ENCODE results near the gene NDOR1. TPM values are rescaled to one million over a fixed set of nuclear protein-coding genes. Genes with fewer than 3 reads are reported as not detected.

NDOR1 gene
- total RNA-seq, 1 donor from 2014 or later, result 42.4 TPM

DNA sequence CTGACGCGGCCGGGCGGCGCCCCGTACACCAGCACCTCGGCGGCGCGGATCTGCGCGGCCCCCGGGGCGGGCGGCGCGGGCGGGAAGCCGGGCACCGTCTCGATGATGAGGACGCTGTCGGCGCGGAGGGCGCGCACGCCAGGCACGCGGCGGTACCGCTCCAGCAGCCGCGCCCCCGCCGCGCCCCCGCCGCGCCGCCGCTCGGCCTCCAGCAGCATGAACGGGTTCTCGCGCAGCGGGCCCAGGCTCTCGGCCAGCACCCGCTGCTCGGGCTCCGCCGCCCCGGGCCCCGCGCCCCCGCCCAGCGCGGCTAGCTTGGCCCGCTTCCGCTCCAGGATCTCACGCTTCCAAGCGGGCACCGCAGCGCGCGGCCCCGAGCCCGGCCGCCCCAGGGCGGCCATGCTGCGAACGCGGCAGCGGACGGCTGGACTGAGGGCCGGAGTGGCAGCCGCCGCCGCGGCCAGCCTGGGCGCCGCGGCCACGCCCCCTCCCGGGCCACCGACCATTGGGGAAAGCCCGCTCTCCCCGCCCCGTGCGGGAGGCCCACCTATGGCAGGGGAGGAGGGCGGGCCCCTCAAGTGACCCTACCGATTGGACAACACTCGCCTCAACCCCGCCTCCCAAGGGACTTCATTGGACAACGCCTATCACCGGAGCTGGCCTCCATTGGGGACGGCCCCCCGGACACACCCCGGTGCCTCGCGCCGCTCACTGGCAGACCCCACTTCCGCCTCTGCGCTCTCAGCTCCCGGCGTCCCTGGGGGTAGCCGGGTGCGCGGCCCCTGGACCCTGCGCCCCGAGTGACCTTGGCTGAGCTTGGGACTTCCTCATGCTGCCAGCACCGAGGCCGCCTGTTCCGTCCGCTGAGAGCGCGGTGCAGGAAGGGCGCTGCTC is 4.9 kb upstream of the NDOR1 start, which contains the start of gene TPRN:
TSS of gene TPRN (minus strand) at position 431 of the 894 bp plus-strand sequence. CDS start at position 401, 30 bp downstream.
- Mint-ChIP-seq H3K4me3 (peak within 1 kb of the TSS; percentile 85), H3K27me3 (ENCODE audit: insufficient read depth) (no peaks in the 10 kb centered on the region)

DNA sequence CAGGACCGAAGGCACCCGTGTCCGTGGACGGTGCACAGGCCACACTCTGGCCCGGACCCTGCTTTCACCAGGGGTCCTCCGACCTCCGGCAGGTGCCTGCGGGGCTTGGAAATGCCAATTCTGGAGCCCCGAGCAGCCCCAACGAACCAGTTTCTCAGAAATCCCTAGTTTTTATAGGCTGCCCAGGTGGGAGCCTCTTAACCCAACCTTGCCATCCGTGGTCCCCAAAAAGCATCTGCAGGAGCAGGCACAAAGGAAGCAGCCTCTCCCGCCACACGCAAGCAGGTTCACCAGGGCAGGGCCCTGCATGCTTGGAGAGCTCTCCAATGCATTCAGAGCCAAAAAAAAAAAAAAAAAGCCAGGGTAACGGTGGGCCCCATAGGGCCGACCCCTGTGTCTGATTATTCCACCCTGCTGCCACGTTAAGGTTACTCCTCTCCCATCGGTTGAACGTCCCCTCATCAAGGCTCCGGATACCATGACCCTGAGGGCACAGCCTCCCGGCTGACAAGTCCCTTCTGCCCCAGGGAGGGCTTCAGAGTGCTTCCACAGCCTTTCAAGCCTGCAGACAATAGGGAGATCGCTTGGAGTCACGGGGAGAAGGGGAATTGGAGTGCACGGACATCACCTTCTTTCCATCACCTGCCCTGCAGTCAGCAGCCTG is 4.2 kb upstream of the NDOR1 start:
- peaks cover 6% of the 10 kb centered on the region for H3K36me3 Mint-ChIP-seq (ENCODE audit: low read depth)
- H3K27ac Mint-ChIP-seq, result peak overlapping the region; percentile 75
- no peaks in the 10 kb centered on the region for H3K9me3 Mint-ChIP-seq
- no peaks in the 10 kb centered on the region for H3K27me3 Mint-ChIP-seq (ENCODE audit: insufficient read depth)
- H3K4me1 Mint-ChIP-seq (ENCODE audit: low read depth), result peaks cover 28% of the 10 kb centered on the region
- no peak for DNase-seq (ENCODE audit: low spot score)
- H3K4me3 Mint-ChIP-seq, result peak overlapping the region; percentile 83
- intact Hi-C loops (cut with micrococcal nuclease), result no loop called here

More for the DNA sequence above, 4.9 kb upstream of the NDOR1 start, which contains the start of gene TPRN:
- Mint-ChIP-seq H3K4me1 (ENCODE audit: low read depth) (peaks cover 23% of the 10 kb centered on the region), H3K27ac (peak within 1 kb of the TSS; percentile 75), H3K36me3 (ENCODE audit: low read depth) (peaks cover 5% of the 10 kb centered on the region), H3K9me3 (no peaks in the 10 kb centered on the region)
- peak; percentile 99 for DNase-seq (ENCODE audit: low spot score)
- intact Hi-C loops (cut with micrococcal nuclease), result loop anchor here (1.0 kb wide), 6 partner anchors 12 to 71 kb away; partner anchors contain the start of genes ANAPC2, SSNA1 and TUBB4B

DNA sequence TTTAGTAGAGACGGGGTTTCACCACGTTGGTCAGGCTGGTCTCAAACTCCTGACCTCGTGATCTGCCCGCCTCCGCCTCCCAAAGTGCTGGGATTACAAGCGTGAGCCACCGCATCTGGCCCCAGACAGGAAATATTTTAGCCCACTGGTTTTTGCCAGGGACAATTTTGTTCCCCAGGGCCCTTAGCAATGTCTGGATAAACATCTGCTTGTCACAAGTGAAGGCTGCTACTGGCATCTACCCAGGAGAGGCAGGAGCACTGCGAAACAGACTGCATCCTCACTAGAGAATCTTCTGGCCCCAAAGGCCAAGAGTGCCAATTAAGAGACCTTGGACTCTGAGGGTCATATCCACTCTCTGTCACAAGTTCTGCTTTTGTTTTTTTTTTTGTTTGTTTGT is 2.5 kb upstream of the NDOR1 start:
- Mint-ChIP-seq H3K27ac (no peak overlapping the region), H3K4me3 (peak overlapping the region; percentile 11), H3K4me1 (ENCODE audit: low read depth) (peaks cover 42% of the 10 kb centered on the region), H3K27me3 (ENCODE audit: insufficient read depth) (no peaks in the 10 kb centered on the region), H3K36me3 (ENCODE audit: low read depth) (peaks cover 16% of the 10 kb centered on the region), H3K9me3 (no peaks in the 10 kb centered on the region)
- no peak for DNase-seq (ENCODE audit: low spot score)
- intact Hi-C loops (cut with micrococcal nuclease), result no loop called here

- peak overlapping the region; percentile 95 for H3K4me3 Mint-ChIP-seq
- no peaks in the 10 kb centered on the region for H3K9me3 Mint-ChIP-seq
- H3K36me3 Mint-ChIP-seq (ENCODE audit: low read depth), result peaks cover 20% of the 10 kb centered on the region
- no peaks in the 10 kb centered on the region for H3K27me3 Mint-ChIP-seq (ENCODE audit: insufficient read depth)
- peaks cover 42% of the 10 kb centered on the region for H3K4me1 Mint-ChIP-seq (ENCODE audit: low read depth)
- no peak for DNase-seq (ENCODE audit: low spot score)
- intact Hi-C loops (cut with micrococcal nuclease), result loop anchor here (1.0 to 2.0 kb wide), 4 partner anchors 16 to 54 kb away; partner anchors contain the start of genes ANAPC2, NELFB and SSNA1
- peak overlapping the region; percentile 87 for H3K27ac Mint-ChIP-seq
Observed at GRCh38 chr9:137204731-137205125, 772 bp upstream of the NDOR1 start.

GRCh38 chr9:137206602-137207001 is 1.1 kb downstream of the NDOR1 start:
- peaks cover 22% of the 10 kb centered on the region for H3K36me3 Mint-ChIP-seq (ENCODE audit: low read depth)
- H3K9me3 Mint-ChIP-seq, result no peaks in the 10 kb centered on the region
- DNase-seq (ENCODE audit: low spot score), result no peak
- peak overlapping the region; percentile 95 for H3K4me3 Mint-ChIP-seq
- no peaks in the 10 kb centered on the region for H3K27me3 Mint-ChIP-seq (ENCODE audit: insufficient read depth)
- intact Hi-C loops (cut with micrococcal nuclease), result no loop called here
- H3K4me1 Mint-ChIP-seq (ENCODE audit: low read depth), result peaks cover 38% of the 10 kb centered on the region
- peak overlapping the region; percentile 86 for H3K27ac Mint-ChIP-seq

DNA sequence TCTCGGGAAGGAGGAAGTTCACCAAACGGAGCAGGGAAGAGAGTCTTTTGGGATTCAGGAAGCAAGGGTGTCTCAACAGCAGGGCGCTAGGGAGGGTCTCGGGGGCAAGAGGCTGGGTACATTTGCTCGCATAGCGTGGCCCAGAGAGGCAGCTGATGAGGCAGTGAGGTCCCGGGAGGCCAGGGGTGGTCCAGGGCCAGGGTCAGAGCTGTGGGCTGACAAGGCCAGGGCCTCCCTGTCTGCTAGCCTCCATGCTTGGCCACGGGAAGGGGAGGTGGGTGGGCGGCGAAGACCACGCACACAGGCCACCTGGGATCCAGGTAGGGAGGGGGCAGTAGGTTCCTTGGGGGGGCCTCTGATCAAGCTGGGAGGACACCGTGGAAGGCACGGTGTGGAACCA is 6.0 kb downstream of the NDOR1 start:
- intact Hi-C loops (cut with micrococcal nuclease), result no loop called here
- H3K4me3 Mint-ChIP-seq, result no peak overlapping the region
- H3K27ac Mint-ChIP-seq, result no peak overlapping the region
- H3K27me3 Mint-ChIP-seq (ENCODE audit: insufficient read depth), result no peaks in the 10 kb centered on the region
- peaks cover 15% of the 10 kb centered on the region for H3K36me3 Mint-ChIP-seq (ENCODE audit: low read depth)
- peaks cover 12% of the 10 kb centered on the region for H3K4me1 Mint-ChIP-seq (ENCODE audit: low read depth)
- no peaks in the 10 kb centered on the region for H3K9me3 Mint-ChIP-seq
- no peak for DNase-seq (ENCODE audit: low spot score)

GRCh38 chr9:137212520-137212919 is 7.0 kb downstream of the NDOR1 start:
- H3K9me3 Mint-ChIP-seq, result no peaks in the 10 kb centered on the region
- H3K27me3 Mint-ChIP-seq (ENCODE audit: insufficient read depth), result no peaks in the 10 kb centered on the region
- no peak for DNase-seq (ENCODE audit: low spot score)
- intact Hi-C loops (cut with micrococcal nuclease), result no loop called here
- peaks cover 2% of the 10 kb centered on the region for H3K4me1 Mint-ChIP-seq (ENCODE audit: low read depth)
- H3K36me3 Mint-ChIP-seq (ENCODE audit: low read depth), result peaks cover 8% of the 10 kb centered on the region
- no peak overlapping the region for H3K27ac Mint-ChIP-seq
- H3K4me3 Mint-ChIP-seq, result no peak overlapping the region

DNA sequence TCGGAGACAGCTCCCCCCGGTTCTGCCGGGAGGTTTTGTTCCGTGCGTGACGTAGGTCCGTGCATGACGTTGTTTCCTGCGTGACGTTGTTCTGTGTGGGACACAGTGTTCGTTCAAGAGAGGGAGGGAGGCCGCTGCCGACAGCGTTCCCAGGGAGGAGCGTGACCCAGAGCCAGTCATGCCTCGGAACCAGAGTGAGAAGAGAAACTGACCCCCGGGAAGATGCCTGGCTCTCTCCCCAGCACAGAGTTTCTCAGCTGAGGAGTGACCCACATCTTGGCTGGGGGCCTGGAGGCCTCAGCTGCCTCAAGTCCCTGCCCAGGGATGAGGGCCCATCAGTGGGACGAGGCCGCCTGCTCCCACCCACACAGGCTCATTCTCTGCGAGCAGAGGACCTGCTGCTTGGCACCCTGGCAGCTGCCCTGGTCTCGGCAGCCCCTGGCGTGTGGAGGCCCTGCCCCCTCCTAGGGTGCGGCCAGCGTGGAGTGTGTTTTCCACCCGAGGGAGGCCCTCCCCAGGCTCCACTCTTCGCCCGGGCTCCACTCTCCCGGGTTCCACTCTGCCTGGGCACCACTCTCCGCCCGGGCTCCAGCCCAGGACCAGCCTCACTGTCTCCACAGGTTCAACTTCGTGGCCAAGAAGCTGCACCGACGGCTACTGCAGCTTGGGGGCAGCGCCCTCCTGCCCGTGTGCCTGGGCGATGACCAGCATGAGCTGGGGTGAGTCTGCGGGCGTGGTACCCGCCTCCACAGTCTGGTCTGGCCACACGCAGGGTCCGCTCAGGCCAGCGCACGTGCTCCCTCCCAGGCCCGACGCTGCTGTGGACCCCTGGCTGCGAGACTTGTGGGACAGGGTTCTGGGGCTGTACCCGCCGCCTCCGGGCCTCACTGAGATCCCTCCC is 7.9 kb downstream of the NDOR1 start:
- Mint-ChIP-seq H3K4me3 (no peak overlapping the region), H3K27ac (no peak overlapping the region), H3K4me1 (ENCODE audit: low read depth) (no peaks in the 10 kb centered on the region), H3K27me3 (ENCODE audit: insufficient read depth) (no peaks in the 10 kb centered on the region), H3K36me3 (ENCODE audit: low read depth) (peaks cover 7% of the 10 kb centered on the region), H3K9me3 (no peaks in the 10 kb centered on the region)
- no peak for DNase-seq (ENCODE audit: low spot score)
- intact Hi-C loops (cut with micrococcal nuclease), result no loop called here

- H3K27me3 Mint-ChIP-seq (ENCODE audit: insufficient read depth), result no peaks in the 10 kb centered on the region
- no peaks in the 10 kb centered on the region for H3K4me1 Mint-ChIP-seq (ENCODE audit: low read depth)
- DNase-seq (ENCODE audit: low spot score), result no peak
- peaks cover 3% of the 10 kb centered on the region for H3K36me3 Mint-ChIP-seq (ENCODE audit: low read depth)
- H3K9me3 Mint-ChIP-seq, result no peaks in the 10 kb centered on the region
- no peak overlapping the region for H3K27ac Mint-ChIP-seq
- intact Hi-C loops (cut with micrococcal nuclease), result no loop called here
- no peak overlapping the region for H3K4me3 Mint-ChIP-seq
Observed at GRCh38 chr9:137214620-137215019, 9.1 kb downstream of the NDOR1 start.

DNA sequence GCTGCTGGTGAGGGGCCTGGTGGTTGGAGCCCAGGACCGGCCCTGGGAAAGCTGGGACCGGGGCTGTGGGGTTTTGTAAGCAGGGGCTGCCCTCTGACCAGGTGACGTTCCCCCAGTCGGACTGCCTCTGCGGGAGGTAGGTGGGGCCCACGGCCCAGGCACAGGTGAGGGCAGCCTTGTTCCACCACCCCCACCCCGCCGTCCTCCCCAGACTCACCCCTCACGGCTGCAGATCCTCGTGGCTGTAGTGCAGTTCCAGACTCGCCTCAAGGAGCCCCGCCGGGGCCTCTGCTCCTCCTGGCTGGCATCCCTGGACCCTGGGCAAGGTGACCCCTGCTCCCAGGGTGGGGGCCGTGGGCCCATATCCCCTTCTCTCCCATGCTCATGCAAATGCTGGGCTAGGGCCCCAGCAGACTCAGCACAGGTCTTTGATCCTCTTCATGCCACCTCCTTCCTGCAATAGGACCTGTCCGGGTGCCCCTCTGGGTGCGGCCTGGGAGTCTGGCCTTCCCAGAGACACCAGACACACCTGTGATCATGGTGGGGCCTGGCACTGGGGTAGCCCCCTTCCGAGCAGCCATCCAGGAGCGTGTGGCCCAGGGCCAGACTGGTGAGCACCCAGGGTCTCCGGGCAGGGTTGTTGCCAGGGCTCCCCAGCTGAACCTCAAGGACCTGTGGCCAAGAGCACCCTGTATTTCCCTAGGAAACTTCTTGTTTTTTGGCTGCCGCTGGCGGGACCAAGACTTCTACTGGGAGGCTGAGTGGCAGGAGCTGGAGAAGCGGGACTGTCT is 9.9 kb downstream of the NDOR1 start:
- H3K4me3 Mint-ChIP-seq, result no peak overlapping the region
- peaks cover 1% of the 10 kb centered on the region for H3K36me3 Mint-ChIP-seq (ENCODE audit: low read depth)
- no peaks in the 10 kb centered on the region for H3K4me1 Mint-ChIP-seq (ENCODE audit: low read depth)
- H3K27me3 Mint-ChIP-seq (ENCODE audit: insufficient read depth), result no peaks in the 10 kb centered on the region
- intact Hi-C loops (cut with micrococcal nuclease), result no loop called here
- H3K27ac Mint-ChIP-seq, result no peak overlapping the region
- no peak for DNase-seq (ENCODE audit: low spot score)
- no peaks in the 10 kb centered on the region for H3K9me3 Mint-ChIP-seq

- H3K27ac Mint-ChIP-seq, result no peak overlapping the region
- H3K4me3 Mint-ChIP-seq, result no peak overlapping the region
- H3K27me3 Mint-ChIP-seq (ENCODE audit: insufficient read depth), result no peaks in the 10 kb centered on the region
- H3K36me3 Mint-ChIP-seq (ENCODE audit: low read depth), result peaks cover 1% of the 10 kb centered on the region
- no peak for DNase-seq (ENCODE audit: low spot score)
- intact Hi-C loops (cut with micrococcal nuclease), result no loop called here
- H3K9me3 Mint-ChIP-seq, result no peaks in the 10 kb centered on the region
- no peaks in the 10 kb centered on the region for H3K4me1 Mint-ChIP-seq (ENCODE audit: low read depth)
Observed at GRCh38 chr9:137216188-137216965, 10.9 kb downstream of the NDOR1 start.

All from activated T-helper 1 cell treated with anti-CD3 and anti-CD28 coated beads, Interleukin-12 subunit alpha, Interleukin-12 subunit beta, Interleukin-2, Interleukin-4 antibody, amounts not matched to agents 30 ng/mL and 10 ng/mL and 1 ng/mL, durations not matched to agents 14 hours and 24 hours and 36 hours (primary cell).